Panc1 (cell line): ENCODE measurements around the gene ABCD4. TPM values are rescaled to one million over a fixed set of nuclear protein-coding genes. Genes with fewer than 3 reads are reported as not detected.

Experiments
- ATAC-seq: fragments of 200-7000 bp; cut with Tn5 transposase; 2 replicates; pipeline ENCODE4 v1.9.1; 2020; ENCODE audit warnings: mild to moderate bottlenecking, moderate library complexity
- BruUV-seq: library from RNA; stranded (reverse); fragments of 400-500 nt; replicated peaks from 2 replicates; lab custom pipeline; 2021; lab: Mats Ljungman, UMichigan
- CTCF ChIA-PET: fragments of 300-600 bp; sonication (Branson Sonifier 250); formaldehyde crosslinking; loops from one replicate; lab custom pipeline; 2022; ENCODE audit warnings: antibody characterized with exemption; lab: Charles Lee
- POLR2A ChIA-PET: fragments of 300-600 bp; sonication (Branson Sonifier 250); formaldehyde crosslinking; loops from one replicate; lab custom pipeline; 2022; ENCODE audit warnings: antibody characterized with exemption; lab: Charles Lee
- DNase-seq: peaks from one replicate; pipeline ENCODE4 v3.0.0-alpha.2; 2010; ENCODE audit warnings: low read depth, low spot score
- H3K27ac ChIP-seq: 2 replicates; pipeline ENCODE4 v1.5.1; 2011; ENCODE audit warnings: mild to moderate bottlenecking, low read length, inconsistent platforms
- H3K27me3 ChIP-seq: fragments of 200-500 bp; sonication (Bioruptor generic); 2 replicates; pipeline ENCODE4 v1.6.0; 2014; ENCODE audit warnings: low read length, inconsistent platforms; ENCODE audit not compliant: control insufficient read depth, insufficient read depth
- H3K36me3 ChIP-seq: fragments of 200-500 bp; sonication (Bioruptor generic); 2 replicates; pipeline ENCODE4 v1.5.1; 2014; ENCODE audit warnings: inconsistent platforms, mild to moderate bottlenecking, low read length, moderate library complexity; ENCODE audit not compliant: control insufficient read depth, insufficient read depth
- H3K4me1 ChIP-seq: 2 replicates; pipeline ENCODE4 v1.5.1; 2011; ENCODE audit warnings: inconsistent platforms, mild to moderate bottlenecking, low read length, moderate library complexity; ENCODE audit not compliant: control insufficient read depth, insufficient read depth
- H3K4me3 ChIP-seq, 2 experiments: 2 replicates each; pipeline ENCODE4 v1.5.1; 2011 to 2012; ENCODE audit warnings: low read depth in 2 of 2, low read length in 2 of 2, mild to moderate bottlenecking in 2 of 2, inconsistent platforms in 1 of 2, moderate library complexity in 1 of 2
- H3K9me3 ChIP-seq: fragments of 200-500 bp; sonication (Bioruptor generic); 2 replicates; pipeline ENCODE4 v1.5.1; 2014; ENCODE audit warnings: low read depth, mild to moderate bottlenecking, inconsistent platforms, low read length, moderate library complexity; ENCODE audit not compliant: control insufficient read depth, insufficient read depth
- CTCF ChIP-seq: fragments of 450-650 bp; IDR thresholded peaks from 2 replicates; pipeline ENCODE4 v1.5.1; 2017; ENCODE audit warnings: mild to moderate bottlenecking
- POLR2AphosphoS5 ChIP-seq: IDR thresholded peaks from 2 replicates; pipeline ENCODE4 v1.6.1; 2012; ENCODE audit warnings: mild to moderate bottlenecking, low read depth, low read length, moderate library complexity
- REST ChIP-seq, 2 experiments: IDR thresholded peaks; 2 replicates each; pipeline ENCODE4 v1.6.1; 2011 to 2012; ENCODE audit warnings: low read depth in 2 of 2, control low read depth in 1 of 2, low read length in 1 of 2, mild to moderate bottlenecking in 1 of 2, moderate library complexity in 1 of 2; ENCODE audit not compliant: insufficient read depth in 1 of 2
- SIN3A ChIP-seq: IDR thresholded peaks from 2 replicates; pipeline ENCODE4 v1.6.1; 2012; ENCODE audit warnings: low read depth, mild to moderate bottlenecking, low read length, moderate library complexity, borderline replicate concordance; ENCODE audit not compliant: insufficient read depth
- TCF7L2 ChIP-seq: IDR thresholded peaks from 2 replicates; pipeline ENCODE4 v1.6.1; 2011; ENCODE audit warnings: mild to moderate bottlenecking, low read depth, low read length, inconsistent platforms
- in situ Hi-C: cut with HindIII; loops from 2 replicates; pipeline ENCODE4 v1.10.0; 2016; ENCODE audit warnings: low sequenced_read_pairs, low pct_unique_long_range_greater_than_20kb
- intact Hi-C: fragments of 100-400 bp; cut with micrococcal nuclease; formaldehyde crosslinking; loops from one replicate; pipeline ENCODE4 v1.10.0; 2022; ENCODE audit not compliant: unreplicated experiment
- total RNA-seq: library from RNA; stranded (reverse); gene quantifications from one replicate; pipeline ENCODE4 v1.2.1, GENCODE V29; 2021; ENCODE audit not compliant: unreplicated experiment

ABCD4 gene
- total RNA-seq, 1 experiment from 2014 or later, result 24.4 TPM

GRCh38 chr14:74263921-74264320 is 38.8 kb downstream of the ABCD4 start:
- TF ChIP-seq CTCF (no peak), TCF7L2 (no peak), POLR2AphosphoS5 (no peak), SIN3A (no peak), REST (IDR thresholded peaks at IDR 0.05; ENCODE audit: insufficient read depth in 1 of 2, low read depth in 2 of 2, low read length in 1 of 2) (no peak)
- H3K4me1 ChIP-seq, result no peaks in the 10 kb centered on the region
- H3K27me3 ChIP-seq, result no peaks in the 10 kb centered on the region
- ChIA-PET CTCF (no interaction called here), POLR2A (no interaction called here)
- no peaks in the 10 kb centered on the region for H3K9me3 ChIP-seq
- no peak for ATAC-seq
- no peaks in the 10 kb centered on the region for H3K36me3 ChIP-seq
- in situ Hi-C loops, result no loop called here
- no peak overlapping the region for H3K27ac ChIP-seq
- DNase-seq, result no peak
- no peak overlapping the region for H3K4me3 ChIP-seq
- BruUV-seq, result no TSS peak
- intact Hi-C loops, result no loop called here

DNA sequence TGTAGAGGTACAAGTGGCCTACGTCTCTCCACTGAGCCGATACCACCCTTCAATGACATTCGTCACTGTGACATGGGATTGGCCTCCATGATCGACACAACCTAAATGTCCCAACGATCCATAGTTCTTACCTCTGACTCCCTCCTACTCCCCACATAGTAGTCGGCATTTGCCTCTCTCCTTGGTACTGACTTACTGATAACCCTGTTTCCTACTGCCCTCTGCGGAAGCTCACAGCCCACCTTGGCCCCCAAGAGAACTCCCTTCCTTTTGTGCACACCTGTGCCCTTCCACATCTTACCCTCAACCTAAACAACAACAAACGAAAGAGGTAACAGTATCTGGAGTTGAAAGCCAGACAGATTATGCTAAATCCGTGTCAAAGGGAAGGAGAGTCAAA is 39.6 kb downstream of the ABCD4 start:
- TF ChIP-seq REST (IDR thresholded peaks at IDR 0.05; ENCODE audit: insufficient read depth in 1 of 2, low read depth in 2 of 2, low read length in 1 of 2) (peak; percentile 48 to 60; a peak in 2 of 4 replicates), TCF7L2 (no peak)
- H3K9me3 ChIP-seq, result no peaks in the 10 kb centered on the region
- no peaks in the 10 kb centered on the region for H3K36me3 ChIP-seq
- H3K4me3 ChIP-seq, result no peak overlapping the region
- no peak for ATAC-seq
- intact Hi-C loops (no loop called here), in situ Hi-C loops (no loop called here)
- no peaks in the 10 kb centered on the region for H3K4me1 ChIP-seq
- POLR2A ChIA-PET, result no interaction called here
- no peak for DNase-seq
- no peaks in the 10 kb centered on the region for H3K27me3 ChIP-seq
- no peak overlapping the region for H3K27ac ChIP-seq
- CTCF ChIA-PET, result no interaction called here
- BruUV-seq, result no TSS peak
